MCF 10A (cell line): ENCODE results near the gene SFTPA1. TPM values are rescaled to one million over a fixed set of nuclear protein-coding genes. Genes with fewer than 3 reads are reported as not detected.
"Not testable (repeated sequence)": the region's sequence is repeated elsewhere in the genome, so short reads cannot be mapped to it uniquely, and the experiment has no call there.

Source experiments
- BruUV-seq: library from RNA; stranded (reverse); fragments of 400-500 nt; replicated peaks from 2 replicates; lab custom pipeline; 2021; lab: Mats Ljungman, UMichigan
- CTCF ChIA-PET: fragments of 300-600 bp; sonication (Branson Sonifier 250); formaldehyde crosslinking; extraction: SDS; loops from one replicate; lab custom pipeline; 2021; ENCODE audit warnings: antibody characterized with exemption, inconsistent platforms; lab: Yijun Ruan, JAX
- POLR2A ChIA-PET: fragments of 300-600, 350-650 bp; sonication (Branson Sonifier 250); formaldehyde crosslinking; extraction: SDS; loops from one replicate; lab custom pipeline; 2020; ENCODE audit warnings: antibody characterized with exemption, inconsistent platforms; lab: Yijun Ruan, JAX
- DNase-seq: peaks from one replicate; pipeline ENCODE4 v3.0.0-alpha.2; 2018; ENCODE audit not compliant: unreplicated experiment
- H3K27ac Mint-ChIP-seq: one replicate; pipeline ENCODE4 v1.8.0; 2022; ENCODE audit warnings: mild to moderate bottlenecking, low read depth, mixed read lengths; ENCODE audit not compliant: unreplicated experiment
- H3K27me3 Mint-ChIP-seq: one replicate; pipeline ENCODE4 v1.8.0; 2022; ENCODE audit warnings: mixed read lengths; ENCODE audit not compliant: insufficient read depth, unreplicated experiment
- H3K36me3 Mint-ChIP-seq: one replicate; pipeline ENCODE4 v1.8.0; 2022; ENCODE audit warnings: mild to moderate bottlenecking, moderate library complexity, mixed read lengths; ENCODE audit not compliant: insufficient read depth, unreplicated experiment
- H3K4me1 Mint-ChIP-seq: one replicate; pipeline ENCODE4 v1.8.0; 2022; ENCODE audit warnings: mixed read lengths; ENCODE audit not compliant: insufficient read depth, unreplicated experiment
- H3K4me3 Mint-ChIP-seq: one replicate; pipeline ENCODE4 v1.8.0; 2022; ENCODE audit warnings: mild to moderate bottlenecking, moderate library complexity, mixed read lengths; ENCODE audit not compliant: unreplicated experiment
- H3K9me3 Mint-ChIP-seq: one replicate; pipeline ENCODE4 v1.8.0; 2022; ENCODE audit warnings: mixed read lengths; ENCODE audit not compliant: unreplicated experiment
- CTCF ChIP-seq: fragments of 200-600 bp; IDR thresholded peaks from one replicate; pipeline ENCODE4 v1.8.0; 2022; ENCODE audit warnings: antibody characterized with exemption, mild to moderate bottlenecking; ENCODE audit not compliant: unreplicated experiment
- intact Hi-C: fragments of 100-400 bp; cut with micrococcal nuclease; formaldehyde crosslinking; loops from 2 replicates; pipeline ENCODE4 v1.14.1; 2022
- total RNA-seq: library from RNA; stranded (reverse); gene quantifications from 2 replicates; pipeline ENCODE4 v1.2.3, GENCODE V29; 2022

SFTPA1 gene
- total RNA-seq, 1 experiment from 2014 or later, result not detected

GRCh38 chr10:79628988-79629954, 18.5 kb downstream of the SFTPA1 start:
- ChIA-PET CTCF (no interaction called here), POLR2A (interaction anchor here (0.5 kb wide), 1 partner anchor 272 kb away, joined by 3 read pairs; no protein-coding TSS in a partner anchor)
- H3K9me3 Mint-ChIP-seq, result no peaks in the 10 kb centered on the region

GRCh38 chr10:79629955-79630327, 19.2 kb downstream of the SFTPA1 start:
- ChIA-PET POLR2A (no interaction called here), CTCF (no interaction called here)
- Mint-ChIP-seq H3K36me3 (no peaks in the 10 kb centered on the region), H3K27me3 (peaks cover 69% of the 10 kb centered on the region), H3K4me1 (no peaks in the 10 kb centered on the region), H3K27ac (no peak overlapping the region), H3K9me3 (no peaks in the 10 kb centered on the region), H3K4me3 (no peak overlapping the region)
- intact Hi-C loops, result no loop called here
- TF ChIP-seq CTCF, result no peak
- BruUV-seq, result no TSS peak
- DNase-seq, result no peak

More at GRCh38 chr10:79628988-79629954, 18.5 kb downstream of the SFTPA1 start:
- TF ChIP-seq CTCF, result no peak
- intact Hi-C loops, result no loop called here
- Mint-ChIP-seq H3K27me3 (peaks cover 66% of the 10 kb centered on the region), H3K27ac (no peak overlapping the region), H3K4me3 (no peak overlapping the region), H3K36me3 (no peaks in the 10 kb centered on the region), H3K4me1 (no peaks in the 10 kb centered on the region)
- no TSS peak for BruUV-seq
- no peak for DNase-seq

- DNase-seq, BruUV-seq, CTCF ChIA-PET, intact Hi-C loops, H3K36me3 Mint-ChIP-seq, POLR2A ChIA-PET, H3K9me3 Mint-ChIP-seq, H3K27ac Mint-ChIP-seq, H3K4me3 Mint-ChIP-seq, H3K4me1 Mint-ChIP-seq: not testable (repeated sequence)
- peaks cover 28% of the 10 kb centered on the region for H3K27me3 Mint-ChIP-seq
These were observed 26.0 kb downstream of the SFTPA1 start for GRCh38 chr10:79636654-79637199.

- Mint-ChIP-seq H3K27me3 (peaks cover 21% of the 10 kb centered on the region), H3K27ac (no peak overlapping the region)
These were observed 27.6 kb downstream of the SFTPA1 start for GRCh38 chr10:79638318-79638717.

GRCh38 chr10:79652695-79653094, 42.0 kb downstream of the SFTPA1 start:
- intact Hi-C loops, BruUV-seq, H3K9me3 Mint-ChIP-seq, H3K36me3 Mint-ChIP-seq, H3K4me3 Mint-ChIP-seq, H3K27ac Mint-ChIP-seq, H3K4me1 Mint-ChIP-seq, CTCF ChIA-PET, POLR2A ChIA-PET, DNase-seq: not testable (repeated sequence)
- peaks cover 63% of the 10 kb centered on the region for H3K27me3 Mint-ChIP-seq

More at GRCh38 chr10:79638318-79638717, 27.6 kb downstream of the SFTPA1 start:
- no TSS peak for BruUV-seq
- TF ChIP-seq CTCF, result no peak
- H3K9me3 Mint-ChIP-seq, result no peaks in the 10 kb centered on the region
- ChIA-PET CTCF (no interaction called here), POLR2A (no interaction called here)
- DNase-seq, result no peak
- no peaks in the 10 kb centered on the region for H3K36me3 Mint-ChIP-seq
- intact Hi-C loops, result no loop called here
- H3K4me3 Mint-ChIP-seq, result no peak overlapping the region
- H3K4me1 Mint-ChIP-seq, result no peaks in the 10 kb centered on the region

GRCh38 chr10:79663287-79663686, 52.5 kb downstream of the SFTPA1 start:
- H3K4me3 Mint-ChIP-seq, H3K27ac Mint-ChIP-seq, CTCF ChIA-PET, POLR2A ChIA-PET, DNase-seq, intact Hi-C loops, H3K4me1 Mint-ChIP-seq, BruUV-seq, H3K36me3 Mint-ChIP-seq, H3K9me3 Mint-ChIP-seq: not testable (repeated sequence)
- peaks cover 36% of the 10 kb centered on the region for H3K27me3 Mint-ChIP-seq

- CTCF ChIA-PET, intact Hi-C loops, H3K27ac Mint-ChIP-seq, H3K4me1 Mint-ChIP-seq, H3K9me3 Mint-ChIP-seq, BruUV-seq, H3K36me3 Mint-ChIP-seq, H3K4me3 Mint-ChIP-seq, POLR2A ChIA-PET, DNase-seq: not testable (repeated sequence)
- H3K27me3 Mint-ChIP-seq, result peaks cover 33% of the 10 kb centered on the region
These were observed 53.9 kb downstream of the SFTPA1 start for GRCh38 chr10:79664686-79665085.
